OCI-LY3 (cell line): ENCODE measurements around the gene DPYD.

Experiments used
- CTCF ChIP-seq: fragments of 200-600, 300-600 bp; sonication (generic); IDR thresholded peaks from 2 replicates; pipeline ENCODE4 v1.5.1; 2014; ENCODE audit warnings: antibody characterized with exemption, low read length, low read depth
- EZH2phosphoT487 ChIP-seq: fragments of 200-600 bp; shearing (Covaris generic); IDR thresholded peaks from 2 replicates; pipeline ENCODE4 v1.6.1; 2018; ENCODE audit warnings: antibody characterized with exemption, mixed run types, low read depth

- TF ChIP-seq CTCF = peak; percentile 63
- no peak for TF ChIP-seq EZH2phosphoT487
These were observed 782.8 kb downstream of the DPYD start for GRCh38 chr1:97137862-97138514.
